OCI-LY7 (cell line): ENCODE results near the gene ST3GAL3. TPM values are rescaled to one million over a fixed set of nuclear protein-coding genes. Genes with fewer than 3 reads are reported as not detected.

ENCODE experiments used
- BruUV-seq: library from RNA; stranded (reverse); fragments of 400-500 nt; replicated peaks from 2 replicates; lab custom pipeline; 2021; lab: Mats Ljungman, UMichigan
- CTCF ChIA-PET: fragments of 300-600 bp; sonication (Branson Sonifier 250); formaldehyde crosslinking; loops from one replicate; lab custom pipeline; 2022; ENCODE audit warnings: antibody characterized with exemption; ENCODE audit not compliant: unreplicated experiment; lab: Charles Lee
- POLR2A ChIA-PET: fragments of 300-600 bp; sonication (Branson Sonifier 250); formaldehyde crosslinking; loops from one replicate; lab custom pipeline; 2022; ENCODE audit warnings: antibody characterized with exemption; lab: Charles Lee
- DNase-seq: peaks from one replicate; pipeline ENCODE4 v3.0.0-alpha.2; 2015; ENCODE audit warnings: low spot score
- H2AFZ ChIP-seq: fragments of 200-600 bp; sonication (generic), shearing (Covaris generic); 2 replicates; pipeline ENCODE4 v1.6.1; 2014; ENCODE audit warnings: mild to moderate bottlenecking, antibody characterized with exemption, low read length, moderate library complexity
- H3K27ac ChIP-seq: fragments of 200-600 bp; sonication (generic); 2 replicates; pipeline ENCODE4 v1.5.1; 2014; ENCODE audit warnings: mixed run types, low read depth, mild to moderate bottlenecking, moderate library complexity, low read length, inconsistent platforms; ENCODE audit not compliant: poor library complexity, severe bottlenecking
- H3K36me3 ChIP-seq: fragments of 200-600 bp; sonication (generic); 2 replicates; pipeline ENCODE4 v1.6.1; 2014; ENCODE audit warnings: mild to moderate bottlenecking, antibody characterized with exemption, low read length, moderate library complexity, mixed read lengths; ENCODE audit not compliant: insufficient read depth
- H3K4me1 ChIP-seq: fragments of 200-600 bp; sonication (generic); 2 replicates; pipeline ENCODE4 v1.5.1; 2014; ENCODE audit warnings: mild to moderate bottlenecking, low read length; ENCODE audit not compliant: insufficient read depth, poor library complexity, severe bottlenecking
- H3K4me2 ChIP-seq: fragments of 200-600 bp; sonication (generic); 2 replicates; pipeline ENCODE4 v1.6.1; 2014; ENCODE audit warnings: mild to moderate bottlenecking, low read length
- H3K4me3 ChIP-seq: fragments of 200-600 bp; sonication (generic); 2 replicates; pipeline ENCODE4 v1.5.1; 2014; ENCODE audit warnings: mild to moderate bottlenecking, low read depth, low read length; ENCODE audit not compliant: poor library complexity, severe bottlenecking
- H3K79me2 ChIP-seq: fragments of 200-600 bp; sonication (generic); 2 replicates; pipeline ENCODE4 v1.6.1; 2016; ENCODE audit warnings: low read depth, mild to moderate bottlenecking, low read length, moderate library complexity, mixed read lengths; ENCODE audit not compliant: insufficient read depth
- H3K9me2 ChIP-seq: fragments of 200-600 bp; sonication (generic); 2 replicates; pipeline ENCODE4 v1.6.1; 2016; ENCODE audit warnings: mild to moderate bottlenecking, low read length, mixed read lengths; ENCODE audit not compliant: insufficient read depth
- H3K9me3 ChIP-seq: fragments of 200-600 bp; sonication (generic); 2 replicates; pipeline ENCODE4 v1.6.1; 2014; ENCODE audit warnings: mild to moderate bottlenecking, mixed run types, low read length, mixed read lengths
- H4K20me1 ChIP-seq: fragments of 200-600 bp; sonication (generic); 2 replicates; pipeline ENCODE4 v1.6.1; 2014; ENCODE audit warnings: mild to moderate bottlenecking, antibody characterized with exemption, low read length, moderate library complexity, mixed read lengths; ENCODE audit not compliant: insufficient read depth
- EZH2phosphoT487 ChIP-seq: fragments of 200-600 bp; sonication (generic); IDR thresholded peaks from 2 replicates; pipeline ENCODE4 v1.6.1; 2018; ENCODE audit warnings: low read depth, borderline replicate concordance, mild to moderate bottlenecking, mixed run types, antibody characterized with exemption, low read length, moderate library complexity, mixed read lengths
- intact Hi-C: fragments of 100-400 bp; cut with micrococcal nuclease; formaldehyde crosslinking; loops from one replicate; pipeline ENCODE4 v1.10.0; 2022; ENCODE audit not compliant: unreplicated experiment
- total RNA-seq, 2 experiments: library from RNA; depleted of rRNA in 1 of 2; stranded (reverse); fragments of >200 nt in 1 of 2; shearing (Covaris generic) in 1 of 2; gene quantifications; 2 replicates each; pipeline ENCODE4 v1.2.3, GENCODE V29; 2014 to 2022
- TF ChIP-seq, protein P1 (sequence below): fragments of 200-600 bp; sonication (generic); conservative IDR thresholded peaks from 2 replicates; pipeline ENCODE4 v1.5.1; 2014; ENCODE audit warnings: mild to moderate bottlenecking, antibody characterized with exemption, low read length, moderate library complexity, mixed read lengths

The ST3GAL3 gene
- total RNA-seq, 2 experiments from 2014 or later, result 24.0 to 45.0 TPM

DNA sequence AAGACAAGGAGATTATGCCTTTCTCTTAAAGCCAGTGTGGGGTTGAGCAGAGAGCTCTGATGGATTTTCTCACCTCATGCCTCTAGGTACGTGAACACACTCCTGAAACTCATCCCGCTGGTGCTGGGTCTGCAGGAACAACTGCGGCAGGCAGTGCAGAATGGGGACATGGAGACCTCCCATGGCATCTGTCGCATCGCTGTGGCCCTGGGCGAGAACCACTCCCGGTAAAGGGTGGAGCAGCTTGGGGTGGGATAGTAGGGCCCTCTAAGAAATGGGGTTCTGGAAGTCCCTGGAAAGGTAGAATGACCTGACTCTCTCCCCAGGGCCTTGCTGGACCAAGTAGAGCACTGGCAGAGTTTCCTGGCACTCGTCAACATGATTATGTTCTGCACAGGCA is 248.9 kb downstream of the ST3GAL3 start:
- ChIA-PET POLR2A (no interaction called here), CTCF (no interaction called here)

DNA sequence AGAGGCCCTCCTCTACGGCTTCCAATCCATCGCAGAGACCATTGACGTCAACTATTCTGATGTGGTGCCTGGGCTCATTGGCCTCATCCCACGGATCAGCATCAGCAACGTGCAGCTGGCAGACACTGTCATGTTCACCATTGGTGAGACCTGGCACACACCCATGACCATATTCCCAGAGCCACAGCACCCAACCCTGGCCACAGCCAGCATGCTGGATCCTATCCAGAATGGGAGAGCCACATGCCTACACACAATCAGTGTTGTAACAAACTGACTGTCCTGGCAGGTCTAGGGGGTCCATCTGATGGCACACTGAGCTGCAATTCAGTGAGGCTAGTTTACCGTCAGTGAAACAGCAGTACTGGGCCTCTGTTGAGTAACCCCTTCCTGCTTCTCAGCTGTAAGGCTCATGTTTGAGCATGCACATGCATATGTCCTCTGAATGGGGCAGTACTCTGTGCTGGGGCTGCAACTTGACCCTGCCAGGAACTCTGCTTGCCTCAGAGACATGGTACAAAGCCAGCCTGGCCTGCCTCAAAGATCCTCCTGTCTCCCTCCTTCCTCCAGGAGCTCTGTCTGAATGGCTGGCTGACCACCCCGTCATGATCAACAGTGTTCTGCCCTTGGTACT is 250.2 kb downstream of the ST3GAL3 start:
- Histone ChIP-seq H3K4me3 (no peak overlapping the region), H3K27ac (no peak overlapping the region), H2AFZ (no peak overlapping the region), H3K4me1 (no peaks in the 10 kb centered on the region), H3K9me2 (no peaks in the 10 kb centered on the region), H3K4me2 (no peak overlapping the region), H3K36me3 (peaks cover 29% of the 10 kb centered on the region; the same call in 1 of the 2 replicates), H3K9me3 (no peaks in the 10 kb centered on the region), H3K79me2 (no peaks in the 10 kb centered on the region), H4K20me1 (peaks cover 4% of the 10 kb centered on the region)
- intact Hi-C loops, result no loop called here
- CTCF ChIA-PET, result interaction anchor here (1.2 kb wide), 1 partner anchor 22 kb away, joined by 3 read pairs; no protein-coding TSS in a partner anchor
- POLR2A ChIA-PET, result no interaction called here
- TF ChIP-seq, protein P1, sequence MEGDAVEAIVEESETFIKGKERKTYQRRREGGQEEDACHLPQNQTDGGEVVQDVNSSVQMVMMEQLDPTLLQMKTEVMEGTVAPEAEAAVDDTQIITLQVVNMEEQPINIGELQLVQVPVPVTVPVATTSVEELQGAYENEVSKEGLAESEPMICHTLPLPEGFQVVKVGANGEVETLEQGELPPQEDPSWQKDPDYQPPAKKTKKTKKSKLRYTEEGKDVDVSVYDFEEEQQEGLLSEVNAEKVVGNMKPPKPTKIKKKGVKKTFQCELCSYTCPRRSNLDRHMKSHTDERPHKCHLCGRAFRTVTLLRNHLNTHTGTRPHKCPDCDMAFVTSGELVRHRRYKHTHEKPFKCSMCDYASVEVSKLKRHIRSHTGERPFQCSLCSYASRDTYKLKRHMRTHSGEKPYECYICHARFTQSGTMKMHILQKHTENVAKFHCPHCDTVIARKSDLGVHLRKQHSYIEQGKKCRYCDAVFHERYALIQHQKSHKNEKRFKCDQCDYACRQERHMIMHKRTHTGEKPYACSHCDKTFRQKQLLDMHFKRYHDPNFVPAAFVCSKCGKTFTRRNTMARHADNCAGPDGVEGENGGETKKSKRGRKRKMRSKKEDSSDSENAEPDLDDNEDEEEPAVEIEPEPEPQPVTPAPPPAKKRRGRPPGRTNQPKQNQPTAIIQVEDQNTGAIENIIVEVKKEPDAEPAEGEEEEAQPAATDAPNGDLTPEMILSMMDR, result no peak
- no peak for TF ChIP-seq EZH2phosphoT487
- no TSS peak for BruUV-seq
- no peak for DNase-seq

More for the DNA sequence above, 248.9 kb downstream of the ST3GAL3 start:
- no peak overlapping the region for H3K27ac ChIP-seq
- peaks cover 4% of the 10 kb centered on the region for H4K20me1 ChIP-seq
- no peaks in the 10 kb centered on the region for H3K4me1 ChIP-seq
- H2AFZ ChIP-seq, result no peak overlapping the region
- no TSS peak for BruUV-seq
- H3K79me2 ChIP-seq, result no peaks in the 10 kb centered on the region
- TF ChIP-seq, protein P1, result no peak
- no peak for TF ChIP-seq EZH2phosphoT487
- no peak for DNase-seq
- peaks cover 26% of the 10 kb centered on the region; the same call in 1 of the 2 replicates for H3K36me3 ChIP-seq
- intact Hi-C loops, result no loop called here
- no peak overlapping the region for H3K4me2 ChIP-seq
- H3K4me3 ChIP-seq, result no peak overlapping the region
- H3K9me2 ChIP-seq, result no peaks in the 10 kb centered on the region
- no peaks in the 10 kb centered on the region for H3K9me3 ChIP-seq
